Central memory CD8-positive, alpha-beta T cell (primary cell): ENCODE data around the gene B3GAT1.

ENCODE experiments used
- ATAC-seq: fragments of 150-1000 bp; cut with Tn5 transposase; replicated peaks from 2 replicates; pipeline ENCODE4 v1.10.0; 2022; ENCODE audit warnings: mild to moderate bottlenecking, moderate FRiP score, moderate number of reproducible peaks; ENCODE audit not compliant: poor library complexity, severe bottlenecking; ENCODE audit errors: extremely low read depth
- DNase-seq, 2 donors: peaks; one replicate each; pipeline ENCODE4 v3.0.0; 2021; ENCODE audit warnings: low spot score in 2 of 2
- H3K27ac Mint-ChIP-seq: one replicate; pipeline ENCODE4 v1.8.0; 2022; ENCODE audit warnings: low read depth, mild to moderate bottlenecking, moderate library complexity, mixed read lengths
- H3K27me3 Mint-ChIP-seq: one replicate; pipeline ENCODE4 v1.8.0; 2022; ENCODE audit warnings: mixed read lengths
- H3K36me3 Mint-ChIP-seq: one replicate; pipeline ENCODE4 v1.8.0; 2022; ENCODE audit warnings: mild to moderate bottlenecking, moderate library complexity, mixed read lengths; ENCODE audit not compliant: insufficient read depth
- H3K4me1 Mint-ChIP-seq: one replicate; pipeline ENCODE4 v1.8.0; 2022; ENCODE audit warnings: mixed read lengths
- H3K4me3 Mint-ChIP-seq: one replicate; pipeline ENCODE4 v1.8.0; 2022; ENCODE audit warnings: mild to moderate bottlenecking, moderate library complexity, mixed read lengths
- H3K9me3 Mint-ChIP-seq: one replicate; pipeline ENCODE4 v1.8.0; 2022; ENCODE audit warnings: mixed read lengths

Gene B3GAT1

DNA sequence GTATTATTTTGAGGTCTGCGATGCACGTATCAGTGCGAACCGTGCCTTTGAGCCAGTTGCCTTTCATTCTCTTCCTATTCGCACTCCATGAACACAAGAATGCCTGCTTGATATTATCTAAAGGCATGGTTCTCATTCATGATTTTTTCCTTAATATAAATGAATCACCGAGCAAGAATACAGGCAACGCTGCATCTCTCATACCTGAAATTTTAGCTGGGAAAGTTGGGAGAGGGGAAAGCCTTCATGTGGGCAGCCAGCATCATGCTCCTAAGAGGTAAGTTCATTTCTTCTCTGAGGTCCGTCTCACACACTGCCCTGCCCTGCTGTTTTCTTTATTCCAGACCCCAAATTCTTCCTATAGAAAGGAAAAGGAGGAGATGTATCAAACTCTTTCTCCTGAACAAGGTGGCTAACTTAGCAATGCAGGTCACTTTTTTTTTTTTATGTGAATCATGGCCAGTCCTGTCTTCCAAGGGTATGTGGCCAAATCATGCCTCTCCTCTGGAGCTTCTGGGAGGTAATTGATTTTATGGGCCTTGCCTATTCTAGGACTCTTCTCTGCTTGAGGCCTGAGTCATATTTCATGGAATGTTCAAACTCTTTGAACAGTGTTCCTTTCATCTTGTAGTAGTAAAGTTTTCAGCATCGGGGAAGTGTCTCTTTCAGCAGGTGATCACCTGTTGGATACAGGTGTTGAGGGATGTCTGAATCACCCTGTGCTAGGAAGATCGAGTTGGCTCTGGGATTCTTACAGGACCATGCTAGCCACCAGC, 77.1 kb downstream of the B3GAT1 start:
- no peak for DNase-seq
- Mint-ChIP-seq H3K27me3 (no peaks in the 10 kb centered on the region), H3K9me3 (no peaks in the 10 kb centered on the region), H3K27ac (no peak overlapping the region), H3K4me1 (peaks cover 18% of the 10 kb centered on the region), H3K36me3 (peaks cover 2% of the 10 kb centered on the region), H3K4me3 (no peak overlapping the region)
- no peak for ATAC-seq

DNA sequence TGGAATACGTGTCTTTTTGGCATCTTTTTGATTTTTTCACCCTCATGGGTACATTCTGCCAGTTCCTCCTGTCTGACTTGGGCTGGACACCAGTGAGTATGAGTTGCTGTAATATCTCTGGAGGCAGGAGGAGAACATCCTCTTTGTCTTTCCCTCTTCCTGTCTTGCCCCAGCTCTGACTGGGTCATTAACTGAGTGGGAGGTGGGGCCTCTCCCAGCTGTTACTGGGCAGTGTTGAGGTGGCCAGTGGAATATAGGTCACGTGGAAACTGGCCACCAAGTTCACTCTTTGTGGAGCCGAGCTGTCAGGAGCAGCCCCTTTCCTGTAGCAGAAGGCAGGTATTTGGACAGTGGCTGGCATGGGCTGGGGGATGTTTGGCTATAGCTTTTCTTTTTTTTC, 78.1 kb downstream of the B3GAT1 start:
- H3K4me3 Mint-ChIP-seq, result no peak overlapping the region
- H3K4me1 Mint-ChIP-seq, result peaks cover 18% of the 10 kb centered on the region
- no peak overlapping the region for H3K27ac Mint-ChIP-seq
- DNase-seq, result no peak
- no peaks in the 10 kb centered on the region for H3K9me3 Mint-ChIP-seq
- ATAC-seq, result no peak
- peaks cover 2% of the 10 kb centered on the region for H3K36me3 Mint-ChIP-seq
- no peaks in the 10 kb centered on the region for H3K27me3 Mint-ChIP-seq

DNA sequence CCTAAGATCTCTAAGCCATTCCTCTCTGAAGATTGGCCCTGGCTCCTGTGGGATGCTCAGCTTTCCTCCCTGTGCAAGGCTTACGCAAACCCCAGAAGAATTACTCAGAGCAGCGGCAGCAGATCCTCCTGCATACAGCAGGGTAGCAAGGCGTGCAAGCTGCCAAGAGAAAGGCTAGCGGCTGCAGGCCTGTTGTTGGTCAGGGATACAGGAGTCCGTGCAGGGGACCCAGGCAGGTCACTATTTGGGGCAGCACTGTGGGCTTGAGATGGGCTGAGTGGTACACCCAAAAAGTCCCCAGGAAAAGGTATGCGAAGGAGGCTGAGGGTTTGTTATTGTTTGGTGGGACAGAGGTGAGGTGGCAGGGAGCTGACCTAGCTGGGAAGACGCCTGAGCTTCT, 78.7 kb downstream of the B3GAT1 start:
- H3K4me3 Mint-ChIP-seq, result peak overlapping the region; percentile 80
- peaks cover 2% of the 10 kb centered on the region for H3K36me3 Mint-ChIP-seq
- no peak for ATAC-seq
- peaks cover 18% of the 10 kb centered on the region for H3K4me1 Mint-ChIP-seq
- no peaks in the 10 kb centered on the region for H3K9me3 Mint-ChIP-seq
- DNase-seq, result no peak
- H3K27ac Mint-ChIP-seq, result no peak overlapping the region
- no peaks in the 10 kb centered on the region for H3K27me3 Mint-ChIP-seq

DNA sequence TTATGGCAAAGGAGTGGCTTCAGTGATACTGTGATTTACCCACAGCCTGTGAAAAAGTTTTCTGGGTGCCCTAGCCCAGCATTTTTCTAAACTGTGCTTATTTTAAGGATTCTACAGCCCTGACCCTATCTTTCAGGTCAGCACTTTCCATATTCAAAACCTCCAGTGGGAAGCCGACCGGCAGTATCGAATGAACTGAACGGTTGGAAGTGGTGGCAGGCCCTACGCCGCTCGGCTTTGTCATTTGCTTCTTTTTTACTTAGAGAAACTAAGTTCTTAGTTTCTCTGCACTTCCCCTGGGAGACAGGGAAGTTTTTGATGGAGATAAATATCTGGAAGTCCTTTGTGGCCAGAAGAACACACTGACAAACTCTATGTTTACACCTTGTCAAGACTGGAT, 79.3 kb downstream of the B3GAT1 start:
- H3K4me1 Mint-ChIP-seq, result peaks cover 18% of the 10 kb centered on the region

DNA sequence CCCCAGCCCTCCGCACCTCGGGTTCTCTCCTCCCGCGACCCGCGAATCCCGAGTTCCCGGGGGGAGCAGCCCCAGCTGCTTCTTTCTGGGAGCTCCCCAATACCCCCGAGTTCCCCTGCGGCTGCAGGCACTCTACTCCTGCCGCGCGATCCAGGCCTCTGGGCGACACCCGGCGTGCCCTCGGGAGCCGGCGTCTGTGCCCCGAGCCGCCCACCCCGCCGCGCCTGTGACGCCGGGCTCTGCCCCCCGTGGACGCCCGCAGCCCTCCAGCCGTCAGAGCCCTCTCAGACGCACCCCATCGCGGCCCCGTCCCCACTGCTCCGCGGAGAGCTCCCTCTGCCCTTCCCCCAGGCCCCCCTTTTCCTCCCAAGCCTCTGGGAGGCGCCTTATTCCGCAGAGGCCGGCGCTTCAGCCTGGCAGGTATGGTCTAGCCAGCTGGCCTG, 79.8 kb downstream of the B3GAT1 start:
- peak; percentile 34 for ATAC-seq
- peak overlapping the region; percentile 80 for H3K4me3 Mint-ChIP-seq
- no peak for DNase-seq
- no peaks in the 10 kb centered on the region for H3K9me3 Mint-ChIP-seq
- H3K4me1 Mint-ChIP-seq, result peaks cover 18% of the 10 kb centered on the region
- H3K27me3 Mint-ChIP-seq, result no peaks in the 10 kb centered on the region
- H3K36me3 Mint-ChIP-seq, result peaks cover 2% of the 10 kb centered on the region
- peak overlapping the region; percentile 64 for H3K27ac Mint-ChIP-seq

More for the DNA sequence above, 79.3 kb downstream of the B3GAT1 start:
- no peak for ATAC-seq
- H3K27me3 Mint-ChIP-seq, result no peaks in the 10 kb centered on the region
- no peaks in the 10 kb centered on the region for H3K9me3 Mint-ChIP-seq
- peaks cover 2% of the 10 kb centered on the region for H3K36me3 Mint-ChIP-seq
- H3K27ac Mint-ChIP-seq, result peak overlapping the region; percentile 64
- DNase-seq, result no peak
- H3K4me3 Mint-ChIP-seq, result peak overlapping the region; percentile 80

DNA sequence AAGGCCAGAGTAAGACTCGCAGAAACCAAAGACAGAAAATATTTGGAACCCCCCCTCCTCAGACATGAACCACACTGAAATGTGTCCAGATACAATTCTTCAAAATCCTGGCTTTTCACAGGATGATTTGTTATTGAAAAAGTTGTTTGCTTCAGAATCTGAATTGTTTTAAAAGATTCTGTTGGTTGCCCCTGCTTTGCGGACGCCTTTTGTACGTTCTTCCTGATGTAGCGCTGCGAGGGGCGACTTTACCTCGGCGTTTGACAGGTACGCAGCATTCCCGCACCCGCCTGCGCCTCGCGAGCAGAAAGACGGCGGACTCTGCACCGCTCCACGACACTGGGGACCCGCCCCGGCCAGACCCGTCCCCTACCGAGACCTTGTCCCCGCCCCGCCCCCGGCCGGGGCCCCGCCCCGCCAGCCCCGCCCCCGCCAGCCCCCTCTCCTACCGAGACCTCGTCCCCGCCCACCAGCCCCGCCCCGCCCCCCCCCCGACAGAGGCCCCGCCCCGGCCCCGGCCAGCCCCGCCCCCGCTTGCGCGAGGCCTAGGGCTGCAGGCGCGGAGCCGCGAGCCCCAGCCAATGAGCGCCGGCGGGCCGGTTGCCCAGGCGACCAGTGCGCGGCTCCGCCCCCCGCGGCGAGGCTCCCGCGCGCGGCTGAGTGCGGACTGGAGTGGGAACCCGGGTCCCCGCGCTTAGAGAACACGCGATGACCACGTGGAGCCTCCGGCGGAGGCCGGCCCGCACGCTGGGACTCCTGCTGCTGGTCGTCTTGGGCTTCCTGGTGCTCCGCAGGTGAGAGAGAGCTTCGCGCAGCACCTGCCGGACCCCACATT, 80.5 kb downstream of the B3GAT1 start, which contains the start of gene GLB1L2:
Gene GLB1L2, plus strand, starts transcription at position 635 of the 835 bp plus-strand sequence. Its CDS starts 74 bp downstream, at position 709.
- peak; percentile 51 to 64 for DNase-seq
- peak within 1 kb of the TSS; percentile 80 for H3K4me3 Mint-ChIP-seq
- H3K9me3 Mint-ChIP-seq, result no peaks in the 10 kb centered on the region
- H3K27me3 Mint-ChIP-seq, result no peaks in the 10 kb centered on the region
- H3K4me1 Mint-ChIP-seq, result peaks cover 18% of the 10 kb centered on the region
- peaks cover 2% of the 10 kb centered on the region for H3K36me3 Mint-ChIP-seq
- H3K27ac Mint-ChIP-seq, result peak within 1 kb of the TSS; percentile 64
- ATAC-seq, result peak; percentile 90

DNA sequence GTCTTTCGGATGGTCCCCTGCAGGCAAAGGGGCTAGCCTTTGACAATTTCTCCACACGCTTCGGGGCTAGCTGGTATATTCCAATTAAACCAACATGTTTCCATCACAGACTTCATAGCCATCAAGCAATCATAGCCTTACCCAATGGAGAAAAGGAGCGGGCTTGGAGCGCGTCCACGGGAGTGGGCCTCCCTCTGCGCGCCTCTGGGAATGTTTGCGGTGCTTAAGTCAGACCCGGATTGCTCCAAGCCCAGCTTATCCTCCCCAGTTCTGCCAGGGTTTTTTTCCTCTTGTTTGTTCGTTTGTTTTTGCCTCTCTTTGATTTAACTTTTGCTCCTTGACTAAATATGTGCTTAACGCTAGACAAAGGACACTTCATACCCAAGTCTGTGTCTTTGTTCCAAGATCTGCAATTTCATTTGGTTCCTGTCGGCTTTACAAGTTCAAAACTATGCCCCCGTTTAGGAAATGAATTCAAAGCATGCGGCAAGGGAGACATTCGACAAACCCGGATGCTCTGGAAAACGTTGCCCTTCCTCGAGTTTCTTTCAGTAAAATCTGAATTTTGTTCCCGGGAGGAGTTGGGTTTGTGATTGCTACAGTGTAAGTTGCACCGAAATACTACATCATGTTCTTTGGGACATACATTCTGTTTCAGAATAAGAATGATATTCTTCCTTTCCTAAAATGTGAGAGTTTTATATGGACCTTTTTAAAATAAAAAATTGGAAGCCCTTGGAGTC, 81.3 kb downstream of the B3GAT1 start:
- Mint-ChIP-seq H3K27ac (no peak overlapping the region), H3K36me3 (peaks cover 2% of the 10 kb centered on the region), H3K4me3 (peak overlapping the region; percentile 80), H3K27me3 (no peaks in the 10 kb centered on the region), H3K9me3 (no peaks in the 10 kb centered on the region), H3K4me1 (peaks cover 18% of the 10 kb centered on the region)
- DNase-seq (no peak), ATAC-seq (no peak)
